NCI-H2107 treated with DMSO at 0.1 percent for 48 hours (cell line): Measurements from ENCODE around the gene GLB1L2.

Experiments
- DNase-seq: peaks from one replicate; lab custom pipeline; 2025; ENCODE audit not compliant: unreplicated experiment; lab: John Stamatoyannopoulos, UW

GLB1L2 gene

GRCh38 chr11:134401825-134402809 lies 70.3 kb downstream of the GLB1L2 start:
- DNase-seq = no peak

DNA sequence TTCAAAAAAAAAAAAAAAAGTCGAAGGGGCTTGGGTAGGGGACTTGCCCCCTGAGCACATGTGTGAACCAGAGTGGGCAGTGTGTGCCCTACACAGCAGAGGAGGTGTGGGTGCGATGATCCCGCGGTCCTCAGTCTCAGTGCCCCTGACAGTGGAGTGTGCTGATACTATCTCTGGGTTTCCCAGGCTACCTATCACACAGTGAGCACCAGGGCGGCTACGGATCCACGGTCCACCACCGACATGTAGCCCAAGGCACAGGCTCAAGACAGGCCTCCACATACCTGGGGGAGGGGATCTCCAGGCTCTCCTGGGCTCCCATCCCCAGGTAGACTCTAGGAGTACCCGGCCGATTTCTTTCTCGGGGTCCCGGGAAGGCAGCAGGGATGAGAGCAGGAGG lies 71.1 kb downstream of the GLB1L2 start:
- DNase-seq = no peak

- DNase-seq = no peak
Measured at GRCh38 chr11:134404575-134405341, 73.0 kb downstream of the GLB1L2 start.

DNA sequence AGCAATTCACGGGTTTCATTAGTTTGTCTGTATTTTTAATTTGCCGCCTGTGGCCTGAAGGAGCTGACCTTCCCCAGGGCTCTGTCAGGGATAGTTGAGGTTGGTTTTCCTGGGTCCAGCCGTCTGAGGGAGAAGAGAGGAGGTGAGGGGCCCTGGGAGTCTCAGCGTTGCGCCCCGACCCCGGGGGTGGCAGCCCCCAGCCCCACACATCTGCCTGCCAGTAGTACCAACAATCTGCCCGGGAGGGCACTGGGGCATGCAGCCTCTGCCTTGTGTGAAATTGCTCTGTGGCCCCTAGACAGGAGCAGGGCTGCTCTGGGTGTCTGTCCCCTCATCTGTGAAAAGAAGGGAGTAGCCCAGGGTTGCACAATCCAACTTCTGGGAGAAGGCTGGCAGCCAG lies 73.6 kb downstream of the GLB1L2 start:
- no peak for DNase-seq

DNA sequence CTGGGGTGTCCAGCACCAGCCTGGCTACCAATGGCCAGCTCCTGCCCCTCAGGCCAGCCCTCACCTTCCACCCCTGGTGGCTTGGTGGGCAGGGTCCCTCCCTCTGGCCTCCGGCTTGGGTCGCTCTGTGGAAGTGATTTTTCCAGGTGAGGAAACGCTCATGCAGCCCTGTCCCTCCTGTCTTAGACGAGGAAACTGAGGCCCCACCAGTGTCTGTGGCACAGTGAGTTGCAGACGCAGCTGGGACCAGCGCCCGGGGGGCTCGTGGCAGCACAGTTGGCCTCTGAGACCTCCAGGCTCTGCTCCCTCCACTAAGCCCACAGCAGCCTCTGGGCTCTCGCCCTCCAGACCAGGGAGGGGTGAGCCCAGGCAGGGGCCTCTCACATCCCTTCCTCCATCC lies 74.1 kb downstream of the GLB1L2 start:
- DNase-seq = no peak

DNA sequence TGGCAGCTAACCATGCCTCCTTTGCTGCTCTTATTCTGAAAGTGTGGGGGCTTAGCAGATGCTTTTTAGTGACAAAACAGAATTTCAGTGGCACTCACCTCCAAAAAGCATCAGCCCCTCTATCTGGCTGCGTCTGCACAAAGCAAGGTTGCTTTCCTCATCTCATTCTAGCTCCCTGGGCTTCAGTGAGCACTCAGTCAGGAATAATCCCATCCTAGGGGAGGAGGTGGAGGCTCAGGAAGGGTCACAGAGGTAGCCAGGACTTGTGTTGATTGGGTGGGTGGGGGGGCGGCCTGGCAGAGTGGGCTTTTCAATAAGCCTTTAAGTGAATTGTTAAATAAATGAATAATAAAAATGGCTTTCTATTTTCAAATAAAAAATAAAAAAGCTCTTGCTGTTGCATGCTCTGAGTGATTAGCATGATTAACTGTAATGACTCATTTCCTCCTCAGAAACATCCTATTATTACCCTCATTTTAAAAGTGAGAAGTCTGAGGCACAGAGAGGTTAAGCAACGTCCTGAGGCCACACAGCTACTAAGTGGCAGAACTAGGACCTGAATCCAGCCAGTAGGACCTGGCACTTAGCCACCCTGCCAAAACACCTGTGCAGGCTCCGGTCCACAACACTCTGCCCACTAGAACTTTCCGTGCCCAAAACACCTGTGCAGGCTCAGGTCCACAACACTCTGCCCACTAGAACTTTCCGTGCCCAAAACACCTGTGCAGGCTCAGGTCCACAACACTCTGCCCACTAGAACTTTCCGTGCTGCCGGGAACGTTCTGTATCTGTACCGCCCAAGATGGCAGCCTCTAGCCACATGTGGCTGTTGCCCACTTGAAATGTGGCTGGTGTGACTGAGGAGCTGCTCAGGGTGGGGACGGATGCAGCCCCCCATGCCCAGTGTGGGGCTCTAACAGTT lies 74.7 kb downstream of the GLB1L2 start:
- DNase-seq = no peak

DNA sequence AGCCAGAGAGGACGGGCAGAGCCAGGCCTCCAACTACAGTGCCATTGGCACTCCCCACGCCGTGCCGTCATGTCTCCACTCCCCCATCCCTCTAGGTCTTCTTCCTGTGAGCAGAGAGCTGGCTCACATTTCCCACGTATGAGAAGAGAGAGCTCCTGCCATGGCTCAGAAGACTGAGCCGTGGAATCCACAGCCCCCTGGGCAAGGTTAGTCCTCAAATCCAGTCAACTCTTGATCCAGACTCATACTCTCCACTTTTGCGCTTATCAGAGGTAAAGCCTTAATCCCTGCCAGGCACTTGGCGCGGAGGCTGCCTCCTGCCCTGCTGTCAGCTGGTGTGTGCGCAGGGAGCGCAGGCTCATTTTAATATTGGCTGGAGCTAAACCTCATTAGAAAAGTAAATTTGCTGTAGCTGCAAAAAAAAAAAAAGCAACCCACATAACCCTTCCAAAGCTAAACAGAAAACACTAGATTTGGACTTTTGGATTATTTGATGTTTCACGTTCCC lies 75.6 kb downstream of the GLB1L2 start:
- no peak for DNase-seq

GRCh38 chr11:134407923-134408322 lies 76.1 kb downstream of the GLB1L2 start:
- DNase-seq = no peak

GRCh38 chr11:134409552-134410429 lies 78.0 kb downstream of the GLB1L2 start:
- no peak for DNase-seq

DNA sequence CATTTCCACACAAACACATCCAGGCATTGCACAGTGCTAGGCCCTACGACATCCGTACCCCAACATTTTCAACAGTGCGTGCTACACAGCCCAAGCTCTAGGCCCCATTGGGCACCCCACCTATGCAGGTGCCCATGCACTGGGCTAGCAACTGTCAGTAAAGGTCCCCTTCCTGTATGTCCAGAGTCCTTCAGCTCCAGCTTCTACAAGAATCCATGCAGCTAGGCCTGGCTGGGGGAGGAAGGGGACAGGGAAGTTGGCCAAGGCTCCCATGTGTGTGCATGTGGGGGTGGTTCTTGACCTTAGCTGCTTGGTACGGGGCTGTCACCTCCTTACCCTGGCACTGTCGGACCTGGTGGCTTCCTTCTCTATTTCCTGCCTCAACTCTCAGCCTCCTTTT lies 79.0 kb downstream of the GLB1L2 start:
- DNase-seq = no peak

GRCh38 chr11:134412203-134413042 lies 80.6 kb downstream of the GLB1L2 start, which contains the start of gene B3GAT1:
Gene B3GAT1 (minus strand): TSS chr11:134412242. CDS start chr11:134387659, 24,583 bp downstream.
- DNase-seq = no peak

GRCh38 chr11:134413043-134413825 lies 81.4 kb downstream of the GLB1L2 start:
- no peak for DNase-seq

- DNase-seq = no peak
Measured at GRCh38 chr11:134413826-134414731, 82.3 kb downstream of the GLB1L2 start.

- DNase-seq = no peak
Measured at GRCh38 chr11:134414766-134415765, 83.3 kb downstream of the GLB1L2 start.

DNA sequence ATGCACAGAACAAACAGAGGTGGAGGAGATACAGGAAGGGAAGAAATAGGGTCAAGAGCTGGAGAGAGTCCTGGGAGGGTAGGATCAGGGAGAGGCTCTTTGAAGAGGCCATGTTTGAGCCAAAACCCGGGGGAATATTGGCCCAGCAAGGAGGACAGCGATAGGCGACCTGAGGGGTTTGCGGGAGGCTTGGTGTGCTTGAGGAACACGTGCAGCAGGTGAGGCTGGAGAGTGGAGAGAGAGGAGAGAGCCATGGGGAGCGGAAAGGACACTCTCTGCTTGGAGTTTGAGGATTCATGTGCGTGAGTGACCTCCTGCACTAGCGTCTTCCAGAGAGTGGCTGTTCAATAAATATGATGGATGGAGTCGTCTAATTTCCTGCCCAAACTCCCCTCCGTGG lies 84.9 kb downstream of the GLB1L2 start:
- no peak for DNase-seq
